Superior temporal gyrus (tissue), 1 donor: ENCODE measurements around the gene PPARA.

Source experiments
- DNase-seq: peaks from one replicate; pipeline ENCODE4 v3.0.0-alpha.2; 2016; ENCODE audit errors: extremely low spot score

PPARA gene

GRCh38 chr22:46203601-46203980 lies 53.3 kb downstream of the PPARA start:
- no peak for DNase-seq

GRCh38 chr22:46209262-46209661 lies 58.9 kb downstream of the PPARA start:
- no peak for DNase-seq

- DNase-seq, result no peak
These were observed 61.9 kb downstream of the PPARA start for GRCh38 chr22:46212195-46212594.

GRCh38 chr22:46213052-46213451 lies 62.7 kb downstream of the PPARA start:
- no peak for DNase-seq

- DNase-seq, result no peak
These were observed 63.8 kb downstream of the PPARA start for GRCh38 chr22:46214149-46214548.

GRCh38 chr22:46214616-46215015 lies 64.3 kb downstream of the PPARA start:
- DNase-seq, result no peak

GRCh38 chr22:46219636-46220035 lies 69.3 kb downstream of the PPARA start:
- no peak for DNase-seq

GRCh38 chr22:46220921-46221320 lies 70.6 kb downstream of the PPARA start:
- DNase-seq, result no peak

GRCh38 chr22:46224044-46224897 lies 73.9 kb downstream of the PPARA start:
- no peak for DNase-seq

- DNase-seq, result no peak
These were observed 74.6 kb downstream of the PPARA start for GRCh38 chr22:46224898-46225290.

- no peak for DNase-seq
These were observed 75.3 kb downstream of the PPARA start for GRCh38 chr22:46225631-46226030.

- no peak for DNase-seq
These were observed 76.3 kb downstream of the PPARA start for GRCh38 chr22:46226577-46226976.

GRCh38 chr22:46229701-46230100 lies 79.4 kb downstream of the PPARA start:
- no peak for DNase-seq

GRCh38 chr22:46230262-46230901 lies 80.1 kb downstream of the PPARA start:
- no peak for DNase-seq

GRCh38 chr22:46233231-46233630 lies 82.9 kb downstream of the PPARA start:
- peak; percentile 75 for DNase-seq

- no peak for DNase-seq
These were observed 84.6 kb downstream of the PPARA start for GRCh38 chr22:46234969-46235368.

GRCh38 chr22:46237453-46238124 lies 87.3 kb downstream of the PPARA start:
- no peak for DNase-seq

GRCh38 chr22:46238541-46238940 lies 88.2 kb downstream of the PPARA start:
- peak; percentile 61 for DNase-seq

GRCh38 chr22:46239261-46240048 lies 89.1 kb downstream of the PPARA start:
- no peak for DNase-seq

- no peak for DNase-seq
These were observed 89.7 kb downstream of the PPARA start for GRCh38 chr22:46240073-46240472.

- DNase-seq, result no peak
These were observed 90.2 kb downstream of the PPARA start for GRCh38 chr22:46240506-46240905.

GRCh38 chr22:46240907-46241306 lies 90.6 kb downstream of the PPARA start:
- DNase-seq, result no peak
